IMR-90 (cell line): Measurements from ENCODE around the gene POLR1A. TPM values are rescaled to one million over a fixed set of nuclear protein-coding genes. Genes with fewer than 3 reads are reported as not detected.

Source experiments
- CEBPB ChIP-seq: IDR thresholded peaks from 2 replicates; pipeline ENCODE4 v1.6.1; 2012; ENCODE audit warnings: low read depth, low read length, improper control_type of control experiment
- FOS ChIP-seq: fragments of 150-350 bp; IDR thresholded peaks from 2 replicates; pipeline ENCODE4 v1.6.1; 2016; ENCODE audit warnings: low read depth, low read length
- NFE2L2 ChIP-seq: fragments of 150-350 bp; IDR thresholded peaks from 2 replicates; pipeline ENCODE4 v1.6.1; 2016; ENCODE audit warnings: low read depth, mild to moderate bottlenecking, low read length
- RCOR1 ChIP-seq: IDR thresholded peaks from 2 replicates; pipeline ENCODE4 v1.6.1; 2012; ENCODE audit warnings: mild to moderate bottlenecking, low read length, improper control_type of control experiment; ENCODE audit not compliant: insufficient replicate concordance
- SMC3 ChIP-seq: fragments of 150-350 bp; IDR thresholded peaks from 2 replicates; pipeline ENCODE4 v1.6.1; 2016; ENCODE audit warnings: low read depth, mild to moderate bottlenecking, antibody characterized with exemption, low read length, moderate library complexity
- polyA plus RNA-seq, 3 experiments: library from polyadenylated mRNA; depleted of rRNA; stranded (reverse); fragments of >200 nt; gene quantifications; 2 replicates each; pipeline ENCODE4 v1.2.3, GENCODE V29; 2012; ENCODE audit warnings: low replicate concordance in 1 of 3
- total RNA-seq: library from RNA; depleted of rRNA; stranded (reverse); fragments of >200 nt; gene quantifications from 2 replicates; pipeline ENCODE4 v1.2.3, GENCODE V29; 2012
- TF ChIP-seq, protein P1 (sequence below): fragments of 150-350 bp; IDR thresholded peaks from 2 replicates; pipeline ENCODE4 v1.6.1; 2016; ENCODE audit warnings: low read depth, mild to moderate bottlenecking, low read length, moderate library complexity, borderline replicate concordance

POLR1A gene
- total and polyA plus RNA-seq, 2 of the 4 experiments (the other 2 are of a cell fraction) = 7.6 to 27.4 TPM

DNA sequence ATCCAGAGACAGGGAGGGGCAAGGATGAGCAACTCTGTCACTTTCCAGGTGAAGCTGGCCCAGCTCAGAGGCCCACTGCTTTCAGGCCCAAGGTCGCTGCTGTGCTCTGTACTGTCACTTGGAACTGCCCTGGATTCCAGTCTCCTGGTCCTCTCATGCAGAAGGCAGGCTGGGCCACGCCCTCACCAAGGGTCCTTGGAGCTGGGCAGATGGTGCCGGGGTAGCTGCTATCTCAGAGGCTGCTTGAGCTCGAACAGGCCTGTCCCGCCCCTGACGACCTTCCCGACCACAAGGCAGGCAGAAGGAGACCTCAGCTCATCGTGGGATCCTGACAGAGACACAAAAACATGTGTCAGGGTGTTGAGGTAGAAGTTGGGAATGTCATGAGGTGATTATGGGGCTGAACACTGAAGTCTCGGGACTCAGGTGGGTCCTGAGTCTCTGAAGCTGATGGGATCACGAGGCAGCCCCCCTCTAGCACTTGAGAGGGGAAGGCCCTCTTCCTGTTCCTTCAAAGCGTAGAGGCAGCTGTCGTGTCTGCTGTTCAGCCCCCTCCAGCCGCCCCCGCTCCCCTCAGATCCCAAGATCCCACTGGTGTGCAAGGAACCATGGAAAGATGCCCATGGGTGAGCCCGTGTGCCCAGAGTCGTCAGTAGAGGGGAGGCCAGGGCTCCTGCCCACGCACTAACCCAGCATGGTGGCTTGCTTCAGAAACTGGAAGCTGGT, 78.3 kb downstream of the POLR1A start (continued):
- TF ChIP-seq, protein P1, sequence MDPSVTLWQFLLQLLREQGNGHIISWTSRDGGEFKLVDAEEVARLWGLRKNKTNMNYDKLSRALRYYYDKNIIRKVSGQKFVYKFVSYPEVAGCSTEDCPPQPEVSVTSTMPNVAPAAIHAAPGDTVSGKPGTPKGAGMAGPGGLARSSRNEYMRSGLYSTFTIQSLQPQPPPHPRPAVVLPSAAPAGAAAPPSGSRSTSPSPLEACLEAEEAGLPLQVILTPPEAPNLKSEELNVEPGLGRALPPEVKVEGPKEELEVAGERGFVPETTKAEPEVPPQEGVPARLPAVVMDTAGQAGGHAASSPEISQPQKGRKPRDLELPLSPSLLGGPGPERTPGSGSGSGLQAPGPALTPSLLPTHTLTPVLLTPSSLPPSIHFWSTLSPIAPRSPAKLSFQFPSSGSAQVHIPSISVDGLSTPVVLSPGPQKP = no peak
- TF ChIP-seq SMC3 = no peak
- no peak for TF ChIP-seq CEBPB
- TF ChIP-seq FOS = no peak
- no peak for TF ChIP-seq RCOR1
- TF ChIP-seq NFE2L2 = no peak
